GM23338 (cell line): Measurements from ENCODE around the gene ATP8A2.

Source experiments
- CTCF ChIP-seq, 2 experiments: fragments of 200-600 bp in 1 of 2; sonication (generic) in 1 of 2; conservative IDR thresholded peaks; 2 replicates each; pipeline versions ENCODE4 v1.5.1 to v1.6.1; 2016 to 2017; ENCODE audit warnings: antibody characterized with exemption in 2 of 2, low read depth in 2 of 2, mild to moderate bottlenecking in 2 of 2, moderate library complexity in 1 of 2
- ETS1 ChIP-seq: IDR thresholded peaks from 2 replicates; pipeline ENCODE4 v1.6.1; 2016; ENCODE audit warnings: antibody characterized with exemption
- POLR2AphosphoS5 ChIP-seq: IDR thresholded peaks from 2 replicates; pipeline ENCODE4 v1.6.1; 2016; ENCODE audit warnings: antibody characterized with exemption, low read depth
- REST ChIP-seq: IDR thresholded peaks from one replicate; pipeline ENCODE4 v1.6.1; 2018; ENCODE audit warnings: antibody characterized with exemption; ENCODE audit not compliant: unreplicated experiment

GRCh38 chr13:25865391-25865790 lies 493.6 kb downstream of the ATP8A2 start:
- TF ChIP-seq POLR2AphosphoS5 (no peak), ETS1 (no peak), CTCF (conservative IDR thresholded peaks at IDR 0.05; ENCODE audit: low read depth in 2 of 2) (no peak), REST (no peak)
